Mesenchymal stem cell (in vitro differentiated cells and primary cell): ENCODE measurements around the gene CPZ.
"Not testable (repeated sequence)": the region's sequence is repeated elsewhere in the genome, so short reads cannot be mapped to it uniquely, and the experiment has no call there.

ENCODE experiments used
- DNase-seq: peaks from one replicate; pipeline ENCODE4 v3.0.0-alpha.2; 2013
- H2AFZ ChIP-seq: one replicate; pipeline ENCODE4 v1.6.1; 2013; ENCODE audit warnings: low read depth, mild to moderate bottlenecking, control low read depth, inconsistent platforms, low read length, moderate library complexity
- H2AK5ac ChIP-seq: 2 replicates; pipeline ENCODE4 v1.6.1; 2013; ENCODE audit warnings: low read length, moderate library complexity, mild to moderate bottlenecking, inconsistent platforms; ENCODE audit not compliant: severe bottlenecking
- H2BK120ac ChIP-seq: one replicate; pipeline ENCODE4 v1.6.1; 2013; ENCODE audit warnings: low read depth, mild to moderate bottlenecking, inconsistent platforms, low read length, moderate library complexity
- H2BK12ac ChIP-seq, 2 experiments: one replicate each; pipeline ENCODE4 v1.6.1; 2013; ENCODE audit warnings: inconsistent platforms in 2 of 2, low read length in 2 of 2, mild to moderate bottlenecking in 2 of 2, moderate library complexity in 2 of 2, control low read depth in 1 of 2
- H2BK15ac ChIP-seq: one replicate; pipeline ENCODE4 v1.6.1; 2013; ENCODE audit warnings: mild to moderate bottlenecking, low read depth, inconsistent platforms; ENCODE audit not compliant: poor library complexity, severe bottlenecking
- H2BK5ac ChIP-seq: 2 replicates; pipeline ENCODE4 v1.6.1; 2013; ENCODE audit warnings: low read depth, mild to moderate bottlenecking, low read length, control low read depth, inconsistent platforms; ENCODE audit not compliant: poor library complexity, severe bottlenecking
- H3K14ac ChIP-seq, 2 experiments: one replicate each; pipeline ENCODE4 v1.6.1; 2013; ENCODE audit warnings: inconsistent platforms in 2 of 2, low read length in 2 of 2, control low read depth in 1 of 2, mild to moderate bottlenecking in 1 of 2, moderate library complexity in 1 of 2
- H3K18ac ChIP-seq, 2 experiments: one replicate each; pipeline ENCODE4 v1.6.1; 2013; ENCODE audit warnings: inconsistent platforms in 2 of 2, low read length in 2 of 2, control low read depth in 1 of 2, low read depth in 1 of 2, mild to moderate bottlenecking in 1 of 2
- H3K23ac ChIP-seq, 2 experiments: one replicate each; pipeline ENCODE4 v1.6.1; 2013; ENCODE audit warnings: inconsistent platforms in 2 of 2, low read length in 2 of 2, mild to moderate bottlenecking in 2 of 2, moderate library complexity in 2 of 2, control low read depth in 1 of 2
- H3K27ac ChIP-seq: 2 replicates; pipeline ENCODE4 v1.5.1; 2013; ENCODE audit warnings: mild to moderate bottlenecking, moderate library complexity, low read length, control low read depth, inconsistent platforms; ENCODE audit not compliant: poor library complexity, severe bottlenecking
- H3K27me3 ChIP-seq, 2 experiments: 2 replicates each; pipeline versions ENCODE4 v1.6.1 to v1.7.0; 2013; ENCODE audit warnings: low read length in 2 of 2, mild to moderate bottlenecking in 2 of 2, moderate library complexity in 2 of 2, control low read depth in 1 of 2, inconsistent platforms in 1 of 2; ENCODE audit not compliant: control insufficient read depth in 1 of 2, insufficient read depth in 1 of 2
- H3K36me3 ChIP-seq, 2 experiments: 2 replicates each; pipeline versions ENCODE4 v1.6.1 to v1.7.0; 2013; ENCODE audit warnings: low read length in 2 of 2, control low read depth in 1 of 2, inconsistent platforms in 1 of 2, low read depth in 1 of 2, mild to moderate bottlenecking in 1 of 2; ENCODE audit not compliant: insufficient read depth in 2 of 2, control insufficient read depth in 1 of 2
- H3K4ac ChIP-seq, 2 experiments: one replicate each; pipeline ENCODE4 v1.6.1; 2013; ENCODE audit warnings: inconsistent platforms in 2 of 2, low read length in 2 of 2, mild to moderate bottlenecking in 2 of 2, moderate library complexity in 2 of 2, control low read depth in 1 of 2, low read depth in 1 of 2
- H3K4me1 ChIP-seq: 2 replicates; pipeline ENCODE4 v1.6.1; 2013; ENCODE audit warnings: low read depth, low read length, control low read depth; ENCODE audit not compliant: control insufficient read depth, insufficient read depth
- H3K4me2 ChIP-seq: 2 replicates; pipeline ENCODE4 v1.6.1; 2013; ENCODE audit warnings: low read length, mild to moderate bottlenecking, inconsistent platforms; ENCODE audit not compliant: poor library complexity, severe bottlenecking
- H3K4me3 ChIP-seq, 2 experiments: 2 replicates each; pipeline versions ENCODE4 v1.5.1 to v1.7.0; 2013; ENCODE audit warnings: low read length in 2 of 2, mild to moderate bottlenecking in 2 of 2, control low read depth in 1 of 2, low read depth in 1 of 2; ENCODE audit not compliant: insufficient read depth in 1 of 2
- H3K79me1 ChIP-seq: replicated peaks from 2 replicates; pipeline ENCODE4 v1.6.1; 2013; ENCODE audit warnings: mild to moderate bottlenecking, control low read depth, low read length, inconsistent platforms; ENCODE audit not compliant: poor library complexity, severe bottlenecking
- H3K9ac ChIP-seq: 2 replicates; pipeline ENCODE4 v1.7.0; 2013; ENCODE audit warnings: mild to moderate bottlenecking, low read length, moderate library complexity
- H3K9me3 ChIP-seq: 2 replicates; pipeline ENCODE4 v1.7.0; 2013; ENCODE audit warnings: mild to moderate bottlenecking, low read length; ENCODE audit not compliant: control insufficient read depth
- H4K8ac ChIP-seq: one replicate; pipeline ENCODE4 v1.6.1; 2013; ENCODE audit warnings: inconsistent platforms, mild to moderate bottlenecking, low read length, moderate library complexity
- H4K91ac ChIP-seq: one replicate; pipeline ENCODE4 v1.6.1; 2013; ENCODE audit warnings: mild to moderate bottlenecking, low read length, inconsistent platforms
- WGBS: methylation state at CpG from one replicate; pipeline ENCODE4 v1.1.7; 2013; ENCODE audit warnings: mixed read lengths; 5-methylcytosine and 5-hydroxymethylcytosine counted together

Gene CPZ

GRCh38 chr4:8652181-8653078 is 59.9 kb downstream of the CPZ start:
- Histone ChIP-seq H2BK12ac (no peak overlapping the region), H3K4me2 (no peak overlapping the region), H3K36me3 (no peaks in the 10 kb centered on the region), H3K18ac (no peak overlapping the region), H4K91ac (no peak overlapping the region), H2AFZ (no peak overlapping the region), H2BK120ac (no peak overlapping the region), H2AK5ac (no peak overlapping the region), H3K4me1 (no peaks in the 10 kb centered on the region), H3K4ac (no peak overlapping the region), H3K9ac (no peak overlapping the region), H3K27ac (no peak overlapping the region), H2BK15ac (no peak overlapping the region), H3K27me3 (peaks cover 0 to 64% of the 10 kb centered on the region in 2 experiments), H3K9me3 (no peaks in the 10 kb centered on the region), H3K14ac (no peak overlapping the region), H4K8ac (no peak overlapping the region), H2BK5ac (no peak overlapping the region), H3K4me3 (no peak overlapping the region), H3K23ac (no peak overlapping the region), H3K79me1 (no peaks in the 10 kb centered on the region)
- WGBS = 80% methylated on average over 25 of the region's 25 CpGs
- DNase-seq = no peak

- Histone ChIP-seq H2BK120ac (no peak overlapping the region), H3K4me1 (no peaks in the 10 kb centered on the region), H4K91ac (no peak overlapping the region), H3K23ac (no peak overlapping the region), H3K9ac (no peak overlapping the region), H3K18ac (no peak overlapping the region), H3K27ac (no peak overlapping the region), H3K4ac (no peak overlapping the region), H2BK12ac (no peak overlapping the region), H2BK5ac (no peak overlapping the region), H4K8ac (no peak overlapping the region), H3K27me3 (peaks cover 0 to 68% of the 10 kb centered on the region in 2 experiments), H3K4me3 (no peak overlapping the region), H3K4me2 (no peak overlapping the region), H2AFZ (no peak overlapping the region), H2AK5ac (no peak overlapping the region), H3K79me1 (no peaks in the 10 kb centered on the region), H3K9me3 (no peaks in the 10 kb centered on the region), H3K14ac (no peak overlapping the region), H2BK15ac (no peak overlapping the region), H3K36me3 (no peaks in the 10 kb centered on the region)
- WGBS = 82% methylated on average over 22 of the region's 22 CpGs
- DNase-seq = no peak
These were observed 60.9 kb downstream of the CPZ start for GRCh38 chr4:8653326-8654000.

DNA sequence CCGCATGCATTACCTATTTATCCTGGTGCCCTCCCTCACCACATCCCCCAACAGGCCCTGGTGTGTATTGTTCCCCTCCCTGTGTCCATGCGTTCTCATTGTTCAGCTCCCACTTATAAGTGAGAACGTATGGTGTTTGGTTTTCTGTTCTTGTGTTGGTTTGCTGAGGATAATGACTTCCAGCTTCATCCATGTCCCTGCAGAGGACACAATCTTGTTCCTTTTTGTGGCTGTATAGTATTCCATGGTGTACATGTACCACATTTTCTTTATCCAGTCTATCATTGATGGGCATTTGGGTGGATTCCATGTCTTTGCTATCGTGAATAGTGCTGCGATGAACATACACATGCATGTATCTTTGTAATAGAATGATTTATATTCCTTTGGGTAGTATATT is 61.6 kb downstream of the CPZ start:
- WGBS = 82% methylated on average over 4 of the region's 5 CpGs
- H3K36me3 ChIP-seq, H2BK120ac ChIP-seq, H3K4me1 ChIP-seq, H3K4me2 ChIP-seq, H3K4ac ChIP-seq, H3K23ac ChIP-seq, H3K4me3 ChIP-seq, H2BK15ac ChIP-seq, H2AFZ ChIP-seq, H3K9me3 ChIP-seq, H2AK5ac ChIP-seq, H4K91ac ChIP-seq, H3K79me1 ChIP-seq, H3K18ac ChIP-seq, H2BK5ac ChIP-seq, H3K14ac ChIP-seq, H3K9ac ChIP-seq, H4K8ac ChIP-seq, DNase-seq, H2BK12ac ChIP-seq, H3K27ac ChIP-seq: not testable (repeated sequence)
- peaks cover 0 to 62% of the 10 kb centered on the region in 2 experiments for H3K27me3 ChIP-seq

DNA sequence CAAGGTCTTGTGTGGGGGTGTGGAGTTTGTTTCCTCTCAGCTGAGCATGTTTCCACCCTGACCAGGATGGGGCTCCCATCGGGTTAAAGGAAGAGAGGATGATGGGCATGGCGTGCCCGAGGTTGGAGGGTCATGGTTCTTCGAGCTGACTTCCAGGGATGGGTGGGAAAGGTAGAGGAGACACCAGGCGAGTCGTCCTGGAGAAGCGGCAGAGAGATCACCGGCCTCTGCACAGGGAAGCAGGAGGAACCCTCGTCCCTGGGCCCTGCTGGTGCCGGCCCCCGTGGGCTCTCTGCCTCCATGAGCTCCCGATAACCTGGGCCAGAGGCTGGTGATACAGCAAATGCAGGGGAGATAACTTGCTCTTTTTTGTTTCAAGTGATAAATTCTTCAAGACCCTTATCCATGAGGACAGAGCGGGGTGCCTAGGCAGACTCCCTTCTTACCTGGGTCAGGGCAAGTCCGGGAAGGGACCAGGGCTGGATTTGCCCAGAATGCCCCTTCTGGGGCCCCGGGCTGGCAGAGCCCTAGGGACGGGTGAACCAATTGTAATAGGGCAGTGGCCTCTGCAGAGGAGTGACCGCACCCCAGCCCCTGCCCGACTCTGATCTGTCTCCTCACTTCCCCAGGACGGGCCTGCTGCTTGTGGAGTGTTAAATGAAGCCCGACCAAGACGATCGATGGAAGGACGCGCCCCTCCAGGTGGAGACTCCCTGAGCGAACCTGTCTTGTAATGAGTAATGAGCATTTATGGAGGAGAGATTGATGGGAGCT is 63.0 kb downstream of the CPZ start:
- Histone ChIP-seq H3K27ac (no peak overlapping the region), H2BK120ac (no peak overlapping the region), H4K91ac (no peak overlapping the region), H3K4me2 (no peak overlapping the region), H3K27me3 (peaks cover 0 to 47% of the 10 kb centered on the region in 2 experiments), H3K23ac (no peak overlapping the region), H2BK5ac (no peak overlapping the region), H4K8ac (no peak overlapping the region), H3K14ac (no peak overlapping the region), H2BK15ac (no peak overlapping the region), H3K36me3 (no peaks in the 10 kb centered on the region), H3K4me1 (no peaks in the 10 kb centered on the region), H3K9me3 (no peaks in the 10 kb centered on the region), H3K18ac (no peak overlapping the region), H3K79me1 (no peaks in the 10 kb centered on the region), H3K4me3 (no peak overlapping the region), H2AK5ac (no peak overlapping the region), H2AFZ (no peak overlapping the region), H3K9ac (no peak overlapping the region), H3K4ac (no peak overlapping the region), H2BK12ac (no peak overlapping the region)
- no peak for DNase-seq
- WGBS = 82% methylated on average over 25 of the region's 25 CpGs
